ENCODE results near the gene MAGI2. TPM values are rescaled to one million over a fixed set of nuclear protein-coding genes. Genes with fewer than 3 reads are reported as not detected.

MAGI2 gene
- total RNA-seq, 1 experiment from 2014 or later, result 0.22 TPM

DNA sequence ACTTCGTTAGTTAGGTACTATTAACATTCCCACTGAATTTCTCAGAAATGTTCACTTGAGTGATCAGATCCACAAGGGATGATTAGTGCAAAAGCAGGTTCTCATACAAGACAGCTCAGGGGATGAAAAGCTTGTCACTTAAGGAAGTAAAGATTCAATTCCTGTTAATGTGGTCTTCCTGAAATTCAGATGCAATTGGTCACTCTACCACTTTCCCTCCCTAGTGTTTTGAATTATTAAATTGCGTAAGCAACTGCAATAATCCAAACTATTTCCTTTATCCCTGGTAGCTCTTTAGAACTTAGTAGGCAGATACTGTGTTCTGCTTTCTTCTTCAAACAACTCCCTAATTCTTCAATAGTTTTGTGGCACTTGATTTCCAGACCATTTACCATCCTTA lies 121.4 kb downstream of the MAGI2 start:
- no peak overlapping the region for H3K4me2 ChIP-seq (ENCODE audit: low read length)
- H2AFZ ChIP-seq (ENCODE audit: low read depth, low read length, poor library complexity, severe bottlenecking), result no peak overlapping the region
- ChIA-PET RAD21 (ENCODE audit: low non-redundant PET in 1 of 2, low total read pairs in 2 of 2, uncharacterized antibody in 2 of 2, unreplicated experiment in 2 of 2) (no interaction called here), POLR2A (no interaction called here), CTCF (interaction anchor here (1.2 kb wide), 1 partner anchor 34 kb away, joined by 3 read pairs; no protein-coding TSS in a partner anchor)
- no peak overlapping the region for H3K4me3 ChIP-seq (replicated peaks in 1 of 2; ENCODE audit: low read depth in 1 of 2, low read length in 2 of 2)
- no TSS peak for BruUV-seq (replicated peaks)
- H4K20me1 ChIP-seq (ENCODE audit: insufficient read depth), result no peaks in the 10 kb centered on the region
- no peaks in the 10 kb centered on the region for H3K36me3 ChIP-seq (ENCODE audit: control insufficient read depth in 1 of 2, insufficient read depth in 2 of 2, low read length in 2 of 2)
- DNase-seq (ENCODE audit: low read depth, low spot score), result no peak
- no peak overlapping the region for H3K27ac ChIP-seq (ENCODE audit: low read depth, low read length)
- no peaks in the 10 kb centered on the region; the same call in 1 of the 2 replicates for H3K9me2 ChIP-seq (ENCODE audit: insufficient read depth)
- TF ChIP-seq EGR1 (IDR thresholded peaks at IDR 0.05; ENCODE audit: low read depth) (no peak), SRF (IDR thresholded peaks at IDR 0.05; ENCODE audit: low read depth) (no peak), EZH2phosphoT487 (IDR thresholded peaks at IDR 0.05; ENCODE audit: borderline replicate concordance) (no peak), CBX3 (IDR thresholded peaks at IDR 0.05; ENCODE audit: low read depth) (no peak), ZFX (IDR thresholded peaks at IDR 0.05) (no peak), TCF7L2 (IDR thresholded peaks at IDR 0.05; ENCODE audit: borderline replicate concordance, extremely low read depth, insufficient read depth, insufficient read length) (no peak), RAD21 (IDR thresholded peaks at IDR 0.05; ENCODE audit: low read depth) (no peak), ELF1 (IDR thresholded peaks at IDR 0.05; ENCODE audit: borderline replicate concordance, low read depth) (no peak), SIN3A (IDR thresholded peaks at IDR 0.05; ENCODE audit: low read depth) (no peak), YY1 (IDR thresholded peaks at IDR 0.05; ENCODE audit: extremely low read depth, insufficient replicate concordance, low read depth, low read length) (no peak), ZNF274 (IDR thresholded peaks at IDR 0.05; ENCODE audit: low read depth, low read length) (no peak), FOSL1 (IDR thresholded peaks at IDR 0.05; ENCODE audit: low read depth) (no peak)
- TF ChIP-seq, protein P1, sequence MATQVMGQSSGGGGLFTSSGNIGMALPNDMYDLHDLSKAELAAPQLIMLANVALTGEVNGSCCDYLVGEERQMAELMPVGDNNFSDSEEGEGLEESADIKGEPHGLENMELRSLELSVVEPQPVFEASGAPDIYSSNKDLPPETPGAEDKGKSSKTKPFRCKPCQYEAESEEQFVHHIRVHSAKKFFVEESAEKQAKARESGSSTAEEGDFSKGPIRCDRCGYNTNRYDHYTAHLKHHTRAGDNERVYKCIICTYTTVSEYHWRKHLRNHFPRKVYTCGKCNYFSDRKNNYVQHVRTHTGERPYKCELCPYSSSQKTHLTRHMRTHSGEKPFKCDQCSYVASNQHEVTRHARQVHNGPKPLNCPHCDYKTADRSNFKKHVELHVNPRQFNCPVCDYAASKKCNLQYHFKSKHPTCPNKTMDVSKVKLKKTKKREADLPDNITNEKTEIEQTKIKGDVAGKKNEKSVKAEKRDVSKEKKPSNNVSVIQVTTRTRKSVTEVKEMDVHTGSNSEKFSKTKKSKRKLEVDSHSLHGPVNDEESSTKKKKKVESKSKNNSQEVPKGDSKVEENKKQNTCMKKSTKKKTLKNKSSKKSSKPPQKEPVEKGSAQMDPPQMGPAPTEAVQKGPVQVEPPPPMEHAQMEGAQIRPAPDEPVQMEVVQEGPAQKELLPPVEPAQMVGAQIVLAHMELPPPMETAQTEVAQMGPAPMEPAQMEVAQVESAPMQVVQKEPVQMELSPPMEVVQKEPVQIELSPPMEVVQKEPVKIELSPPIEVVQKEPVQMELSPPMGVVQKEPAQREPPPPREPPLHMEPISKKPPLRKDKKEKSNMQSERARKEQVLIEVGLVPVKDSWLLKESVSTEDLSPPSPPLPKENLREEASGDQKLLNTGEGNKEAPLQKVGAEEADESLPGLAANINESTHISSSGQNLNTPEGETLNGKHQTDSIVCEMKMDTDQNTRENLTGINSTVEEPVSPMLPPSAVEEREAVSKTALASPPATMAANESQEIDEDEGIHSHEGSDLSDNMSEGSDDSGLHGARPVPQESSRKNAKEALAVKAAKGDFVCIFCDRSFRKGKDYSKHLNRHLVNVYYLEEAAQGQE (IDR thresholded peaks at IDR 0.05; ENCODE audit: low read depth), result no peak
- TF ChIP-seq, protein P2, sequence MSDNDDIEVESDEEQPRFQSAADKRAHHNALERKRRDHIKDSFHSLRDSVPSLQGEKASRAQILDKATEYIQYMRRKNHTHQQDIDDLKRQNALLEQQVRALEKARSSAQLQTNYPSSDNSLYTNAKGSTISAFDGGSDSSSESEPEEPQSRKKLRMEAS (IDR thresholded peaks at IDR 0.05), result no peak
- TF ChIP-seq, protein P3, sequence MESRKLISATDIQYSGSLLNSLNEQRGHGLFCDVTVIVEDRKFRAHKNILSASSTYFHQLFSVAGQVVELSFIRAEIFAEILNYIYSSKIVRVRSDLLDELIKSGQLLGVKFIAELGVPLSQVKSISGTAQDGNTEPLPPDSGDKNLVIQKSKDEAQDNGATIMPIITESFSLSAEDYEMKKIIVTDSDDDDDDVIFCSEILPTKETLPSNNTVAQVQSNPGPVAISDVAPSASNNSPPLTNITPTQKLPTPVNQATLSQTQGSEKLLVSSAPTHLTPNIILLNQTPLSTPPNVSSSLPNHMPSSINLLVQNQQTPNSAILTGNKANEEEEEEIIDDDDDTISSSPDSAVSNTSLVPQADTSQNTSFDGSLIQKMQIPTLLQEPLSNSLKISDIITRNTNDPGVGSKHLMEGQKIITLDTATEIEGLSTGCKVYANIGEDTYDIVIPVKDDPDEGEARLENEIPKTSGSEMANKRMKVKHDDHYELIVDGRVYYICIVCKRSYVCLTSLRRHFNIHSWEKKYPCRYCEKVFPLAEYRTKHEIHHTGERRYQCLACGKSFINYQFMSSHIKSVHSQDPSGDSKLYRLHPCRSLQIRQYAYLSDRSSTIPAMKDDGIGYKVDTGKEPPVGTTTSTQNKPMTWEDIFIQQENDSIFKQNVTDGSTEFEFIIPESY (IDR thresholded peaks at IDR 0.05; ENCODE audit: extremely low read depth, insufficient replicate concordance, low read length), result no peak
- TF ChIP-seq, protein P4, sequence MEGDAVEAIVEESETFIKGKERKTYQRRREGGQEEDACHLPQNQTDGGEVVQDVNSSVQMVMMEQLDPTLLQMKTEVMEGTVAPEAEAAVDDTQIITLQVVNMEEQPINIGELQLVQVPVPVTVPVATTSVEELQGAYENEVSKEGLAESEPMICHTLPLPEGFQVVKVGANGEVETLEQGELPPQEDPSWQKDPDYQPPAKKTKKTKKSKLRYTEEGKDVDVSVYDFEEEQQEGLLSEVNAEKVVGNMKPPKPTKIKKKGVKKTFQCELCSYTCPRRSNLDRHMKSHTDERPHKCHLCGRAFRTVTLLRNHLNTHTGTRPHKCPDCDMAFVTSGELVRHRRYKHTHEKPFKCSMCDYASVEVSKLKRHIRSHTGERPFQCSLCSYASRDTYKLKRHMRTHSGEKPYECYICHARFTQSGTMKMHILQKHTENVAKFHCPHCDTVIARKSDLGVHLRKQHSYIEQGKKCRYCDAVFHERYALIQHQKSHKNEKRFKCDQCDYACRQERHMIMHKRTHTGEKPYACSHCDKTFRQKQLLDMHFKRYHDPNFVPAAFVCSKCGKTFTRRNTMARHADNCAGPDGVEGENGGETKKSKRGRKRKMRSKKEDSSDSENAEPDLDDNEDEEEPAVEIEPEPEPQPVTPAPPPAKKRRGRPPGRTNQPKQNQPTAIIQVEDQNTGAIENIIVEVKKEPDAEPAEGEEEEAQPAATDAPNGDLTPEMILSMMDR (IDR thresholded peaks at IDR 0.05 in 2 of 3, conservative IDR thresholded peaks at IDR 0.05 in 1 of 3; ENCODE audit: borderline replicate concordance in 1 of 3, insufficient read depth in 1 of 3, low read depth in 2 of 3, low read length in 2 of 3), result no peak
- no peaks in the 10 kb centered on the region for H3K79me2 ChIP-seq (ENCODE audit: insufficient read depth, low read length)
- intact Hi-C loops (cut with micrococcal nuclease), result no loop called here
- no peaks in the 10 kb centered on the region for H3K9me3 ChIP-seq (ENCODE audit: control insufficient read depth in 1 of 2, insufficient read depth in 1 of 2, low read depth in 1 of 2, low read length in 2 of 2)
- no peak overlapping the region for H3K9ac ChIP-seq (ENCODE audit: low read length)
- H3K27me3 ChIP-seq (ENCODE audit: insufficient read depth, low read length), result no peaks in the 10 kb centered on the region
- no peaks in the 10 kb centered on the region for H3K4me1 ChIP-seq (ENCODE audit: control insufficient read depth in 1 of 2, insufficient read depth in 2 of 2, low read length in 2 of 2)
- no peak for ATAC-seq
